HEK293T (cell line): ENCODE measurements around the gene RIPK3.

Experiments
- ARNT ChIP-seq: fragments of 450-650 bp; IDR thresholded peaks from 2 replicates; pipeline ENCODE4 v1.6.1; 2017; ENCODE audit warnings: mild to moderate bottlenecking
- BHLHE40 ChIP-seq: fragments of 450-650 bp; IDR thresholded peaks from 2 replicates; pipeline ENCODE4 v1.6.1; 2016; ENCODE audit warnings: mild to moderate bottlenecking, moderate library complexity, borderline replicate concordance
- ELF4 ChIP-seq: fragments of 450-650 bp; IDR thresholded peaks from 2 replicates; pipeline ENCODE4 v1.6.1; 2017; ENCODE audit warnings: antibody characterized with exemption
- FOXA1 ChIP-seq: fragments of 450-650 bp; IDR thresholded peaks from 2 replicates; pipeline ENCODE4 v1.6.1; 2016; ENCODE audit warnings: mild to moderate bottlenecking
- FOXK2 ChIP-seq: fragments of 450-650 bp; IDR thresholded peaks from 2 replicates; pipeline ENCODE4 v1.6.1; 2016; ENCODE audit warnings: mild to moderate bottlenecking
- FOXM1 ChIP-seq: fragments of 450-650 bp; IDR thresholded peaks from 2 replicates; pipeline ENCODE4 v1.6.1; 2017; ENCODE audit warnings: mild to moderate bottlenecking, borderline replicate concordance
- HDGF ChIP-seq: fragments of 450-650 bp; IDR thresholded peaks from 2 replicates; pipeline ENCODE4 v1.6.1; 2017; ENCODE audit warnings: antibody characterized with exemption, borderline replicate concordance
- L3MBTL2 ChIP-seq: fragments of 450-650 bp; conservative IDR thresholded peaks from 2 replicates; pipeline ENCODE4 v1.6.1; 2016; ENCODE audit warnings: mild to moderate bottlenecking
- LEF1 ChIP-seq: fragments of 450-650 bp; IDR thresholded peaks from 2 replicates; pipeline ENCODE4 v1.6.1; 2017; ENCODE audit warnings: mild to moderate bottlenecking, borderline replicate concordance
- SP1 ChIP-seq: fragments of 450-650 bp; IDR thresholded peaks from 2 replicates; pipeline ENCODE4 v1.6.1; 2017
- SUZ12 ChIP-seq: fragments of 450-650 bp; IDR thresholded peaks from 2 replicates; pipeline ENCODE4 v1.6.1; 2016; ENCODE audit warnings: mild to moderate bottlenecking
- TARDBP ChIP-seq: fragments of 450-650 bp; IDR thresholded peaks from 2 replicates; pipeline ENCODE4 v1.6.1; 2016
- ZNF384 ChIP-seq: fragments of 450-650 bp; IDR thresholded peaks from 2 replicates; pipeline ENCODE4 v1.6.1; 2016

GRCh38 chr14:24342889-24343288 is 3.1 kb upstream of the RIPK3 start:
- TF ChIP-seq FOXA1, result no peak
- no peak for TF ChIP-seq HDGF
- TF ChIP-seq SUZ12, result no peak
- no peak for TF ChIP-seq L3MBTL2
- TF ChIP-seq ZNF384, result no peak
- no peak for TF ChIP-seq LEF1
- TF ChIP-seq SP1, result no peak
- no peak for TF ChIP-seq FOXM1
- no peak for TF ChIP-seq TARDBP
- TF ChIP-seq BHLHE40, result no peak
- no peak for TF ChIP-seq ARNT
- no peak for TF ChIP-seq FOXK2
- no peak for TF ChIP-seq ELF4
